Gastroesophageal sphincter (tissue), 4 donors: Measurements from ENCODE around the gene INCENP. TPM values are rescaled to one million over a fixed set of nuclear protein-coding genes. Genes with fewer than 3 reads are reported as not detected.

ENCODE experiments used
- ATAC-seq: fragments of 150-250 bp; one replicate; pipeline ENCODE4 v1.9.1; 2016; ENCODE audit warnings: mild to moderate bottlenecking, moderate library complexity
- H3K27ac ChIP-seq, 4 donors: fragments of 200-600 bp; sonication (generic) in 3 of 4; 1 replicate in 3 of 4; 2 replicates in 1 of 4; pipeline ENCODE4 v1.5.1; 2016 to 2019
- H3K27me3 ChIP-seq: fragments of 200-600 bp; sonication (generic); one replicate; pipeline ENCODE4 v1.5.1; 2019
- H3K36me3 ChIP-seq, 2 donors: fragments of 200-600 bp; sonication (generic); one replicate each; pipeline ENCODE4 v1.5.1; 2019; ENCODE audit warnings: control low read depth in 1 of 2
- H3K4me1 ChIP-seq, 3 donors: fragments of 200-600 bp; sonication (generic); 1 replicate in 2 of 3; 2 replicates in 1 of 3; pipeline ENCODE4 v1.5.1; 2016 to 2019; ENCODE audit warnings: control low read depth in 2 of 3
- H3K4me3 ChIP-seq, 2 donors: fragments of 200-600 bp; sonication (generic); one replicate each; pipeline ENCODE4 v1.5.1; 2019; ENCODE audit warnings: mild to moderate bottlenecking in 1 of 2, moderate library complexity in 1 of 2
- H3K9me3 ChIP-seq, 3 donors: fragments of 200-600 bp; sonication (generic); one replicate each; pipeline ENCODE4 v1.5.1; 2017 to 2019; ENCODE audit warnings: control low read depth in 2 of 3
- CTCF ChIP-seq, 4 experiments: fragments of 200-600 bp in 2 of 4; fragments of 450-650 bp in 2 of 4; sonication (generic) in 1 of 4; IDR thresholded peaks; one replicate each; pipeline ENCODE4 v1.5.1; 2017 to 2019; ENCODE audit warnings: antibody characterized with exemption in 4 of 4, mild to moderate bottlenecking in 2 of 4, moderate library complexity in 2 of 4
- EP300 ChIP-seq: sonication (generic); formaldehyde crosslinking; IDR thresholded peaks from one replicate; pipeline ENCODE4 v1.6.1; 2017; ENCODE audit warnings: antibody characterized with exemption, mild to moderate bottlenecking
- POLR2A ChIP-seq, 2 donors: fragments of 450-650 bp; IDR thresholded peaks; one replicate each; pipeline ENCODE4 v1.6.1; 2017; ENCODE audit warnings: antibody characterized with exemption in 2 of 2, mild to moderate bottlenecking in 2 of 2, moderate library complexity in 1 of 2
- POLR2AphosphoS5 ChIP-seq: sonication (generic); formaldehyde crosslinking; IDR thresholded peaks from one replicate; pipeline ENCODE4 v1.6.1; 2017; ENCODE audit warnings: antibody characterized with exemption
- WGBS, 2 donors: methylation state at CpG; one replicate each; pipeline ENCODE4 v1.1.5; 2018; ENCODE audit warnings: low coverage in 1 of 2; 5-methylcytosine and 5-hydroxymethylcytosine counted together
- total RNA-seq, 4 donors: library from RNA; depleted of rRNA; stranded (reverse); fragments of >200 nt; gene quantifications; one replicate each; pipeline ENCODE4 v1.1.0, GENCODE V29; 2016

Gene INCENP
- total RNA-seq, 4 donors from 2014 or later, result 10.5 to 28.3 (median 16.8) TPM

- Histone ChIP-seq H3K9me3 (peaks cover 0 to 6% (median 0%) of the 10 kb centered on the region in 3 donors), H3K36me3 (no peaks in the 10 kb centered on the region), H3K4me1 (peaks cover 0 to 10% (median 0%) of the 10 kb centered on the region in 3 donors), H3K27me3 (no peaks in the 10 kb centered on the region), H3K4me3 (no peak overlapping the region), H3K27ac (no peak overlapping the region)
- no peak for TF ChIP-seq POLR2AphosphoS5
- no peak for TF ChIP-seq EP300
- TF ChIP-seq CTCF (IDR thresholded peaks at IDR 0.05), result no peak
- no peak for TF ChIP-seq POLR2A (IDR thresholded peaks at IDR 0.05)
- no peak for ATAC-seq
- WGBS, 2 donors, result 57 to 65% methylated on average over 2 to 5 of the region's 5 CpGs
Observed at GRCh38 chr11:62115085-62115694, 8.6 kb upstream of the INCENP start.

DNA sequence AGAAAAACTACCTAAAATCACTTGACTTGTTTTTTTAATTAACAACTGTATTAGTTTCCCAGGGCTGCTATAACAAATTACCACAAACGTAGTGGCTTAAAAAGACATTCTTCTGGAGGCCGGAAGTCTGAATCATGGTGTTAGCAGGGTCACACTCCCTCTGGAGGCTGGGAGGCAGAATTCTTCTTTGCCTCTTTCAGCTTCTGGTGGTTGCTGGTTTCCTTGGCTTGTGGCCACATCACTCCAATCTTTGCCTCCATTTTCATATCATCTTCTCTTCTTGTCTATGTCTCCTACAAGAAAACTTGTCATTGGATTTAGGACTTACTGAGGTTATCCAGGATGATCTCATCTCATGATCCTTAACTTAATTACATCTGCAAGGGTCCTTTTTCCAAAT is 7.4 kb upstream of the INCENP start:
- peaks cover 0 to 10% (median 0%) of the 10 kb centered on the region in 3 donors for H3K4me1 ChIP-seq
- no peak for TF ChIP-seq POLR2A (IDR thresholded peaks at IDR 0.05)
- TF ChIP-seq EP300, result no peak
- TF ChIP-seq CTCF (IDR thresholded peaks at IDR 0.05), result no peak
- TF ChIP-seq POLR2AphosphoS5, result no peak
- peaks cover 0 to 6% (median 0%) of the 10 kb centered on the region in 3 donors for H3K9me3 ChIP-seq
- H3K27me3 ChIP-seq, result no peaks in the 10 kb centered on the region
- H3K36me3 ChIP-seq, result no peaks in the 10 kb centered on the region
- no peak overlapping the region for H3K27ac ChIP-seq
- H3K4me3 ChIP-seq, result no peak overlapping the region
- ATAC-seq, result no peak
- whole genome bisulfite sequencing, 2 donors, result 57 to 75% methylated on average over 2 of the region's 2 CpGs

- Histone ChIP-seq H3K4me3 (no peak overlapping the region), H3K36me3 (no peaks in the 10 kb centered on the region), H3K9me3 (peaks cover 0 to 6% (median 0%) of the 10 kb centered on the region in 3 donors), H3K27ac (no peak overlapping the region), H3K4me1 (peaks cover 0 to 9% (median 2%) of the 10 kb centered on the region in 3 donors), H3K27me3 (no peaks in the 10 kb centered on the region)
- ATAC-seq, result no peak
- no peak for TF ChIP-seq EP300
- no peak for TF ChIP-seq POLR2A (IDR thresholded peaks at IDR 0.05)
- TF ChIP-seq POLR2AphosphoS5, result no peak
- TF ChIP-seq CTCF (IDR thresholded peaks at IDR 0.05), result no peak
- 58 to 100% methylated on average over 2 to 3 of the region's 3 CpGs for whole genome bisulfite sequencing, 2 donors
Observed at GRCh38 chr11:62119569-62119968, 4.2 kb upstream of the INCENP start.

DNA sequence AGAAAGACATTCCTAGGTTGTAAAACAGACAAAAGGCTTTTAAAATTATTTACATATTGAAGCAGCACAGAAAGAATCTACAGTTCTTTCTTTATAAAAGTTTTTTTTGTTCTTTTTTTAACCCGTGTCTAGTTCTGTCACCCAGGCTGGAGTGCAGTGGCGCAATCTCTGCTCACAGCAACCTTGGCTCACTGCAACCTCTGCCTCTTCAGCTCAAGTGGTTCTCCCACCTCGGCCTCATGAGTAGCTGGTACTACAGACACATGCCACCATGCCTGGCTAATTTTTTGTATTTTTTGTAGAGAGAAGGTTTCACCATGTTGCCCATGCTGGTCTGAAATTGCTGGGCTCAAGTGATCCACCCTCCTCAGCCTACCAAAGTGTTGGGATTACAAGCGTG is 3.8 kb upstream of the INCENP start:
- Histone ChIP-seq H3K4me3 (no peak overlapping the region), H3K27ac (no peak overlapping the region), H3K27me3 (no peaks in the 10 kb centered on the region), H3K4me1 (peaks cover 0 to 14% (median 6%) of the 10 kb centered on the region in 3 donors), H3K36me3 (no peaks in the 10 kb centered on the region), H3K9me3 (peaks cover 0 to 6% (median 0%) of the 10 kb centered on the region in 3 donors)
- TF ChIP-seq POLR2A (IDR thresholded peaks at IDR 0.05), result no peak
- no peak for TF ChIP-seq CTCF (IDR thresholded peaks at IDR 0.05)
- TF ChIP-seq POLR2AphosphoS5, result no peak
- TF ChIP-seq EP300, result no peak
- WGBS, 2 donors, result 75 to 90% methylated on average over 3 to 4 of the region's 4 CpGs
- no peak for ATAC-seq

GRCh38 chr11:62120431-62120830 is 3.4 kb upstream of the INCENP start:
- H3K4me3 ChIP-seq, result no peak overlapping the region
- no peak overlapping the region for H3K27ac ChIP-seq
- peaks cover 0 to 6% (median 0%) of the 10 kb centered on the region in 3 donors for H3K9me3 ChIP-seq
- TF ChIP-seq CTCF (IDR thresholded peaks at IDR 0.05), result no peak
- TF ChIP-seq EP300, result no peak
- TF ChIP-seq POLR2AphosphoS5, result no peak
- no peak for TF ChIP-seq POLR2A (IDR thresholded peaks at IDR 0.05)
- H3K36me3 ChIP-seq, result no peaks in the 10 kb centered on the region
- 94 to 100% methylated on average over 1 to 3 of the region's 5 CpGs for WGBS, 2 donors
- H3K4me1 ChIP-seq, result peaks cover 0 to 18% (median 9%) of the 10 kb centered on the region in 3 donors
- H3K27me3 ChIP-seq, result no peaks in the 10 kb centered on the region
- ATAC-seq, result no peak
